ENCODE results near the gene SYTL2. TPM values are rescaled to one million over a fixed set of nuclear protein-coding genes. Genes with fewer than 3 reads are reported as not detected.

The SYTL2 gene
- total and polyA plus RNA-seq, 8 donors, result 5.4 to 391 (median 188) TPM

DNA sequence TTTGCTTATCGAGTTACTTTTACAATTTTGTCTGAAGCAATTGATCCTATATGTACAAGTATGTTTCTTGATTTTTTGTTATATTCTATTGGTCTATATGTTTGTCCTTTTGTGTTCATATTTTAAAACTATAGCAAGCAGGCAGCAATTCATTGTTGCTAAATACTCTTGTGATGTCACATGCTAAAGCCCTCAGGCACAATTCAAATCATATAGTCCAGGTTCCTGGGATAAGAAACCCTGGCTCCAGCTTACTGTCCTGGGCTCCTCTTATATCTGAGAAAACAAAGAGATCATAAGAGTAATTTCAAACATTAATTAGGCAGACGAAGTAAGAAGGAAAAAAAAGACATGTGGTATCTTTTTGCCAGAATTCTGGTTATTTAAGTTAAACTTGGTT is 37.6 kb upstream of the SYTL2 start:
- Histone ChIP-seq H3K27ac (no peak overlapping the region), H3K4me1 (peaks cover 0 to 13% (median 3%) of the 10 kb centered on the region in 4 donors), H3K27me3 (no peaks in the 10 kb centered on the region), H3K4me3 (no peak overlapping the region), H3K36me3 (no peaks in the 10 kb centered on the region), H3K9me3 (peaks cover 0 to 7% (median 2%) of the 10 kb centered on the region in 4 donors)
- DNase-seq, result no peak
- 95 to 97% (median 96%) methylated on average over 2 of the region's 2 CpGs for WGBS, 5 donors
- TF ChIP-seq POLR2A (IDR thresholded peaks at IDR 0.05), result no peak
- TF ChIP-seq, protein P1, sequence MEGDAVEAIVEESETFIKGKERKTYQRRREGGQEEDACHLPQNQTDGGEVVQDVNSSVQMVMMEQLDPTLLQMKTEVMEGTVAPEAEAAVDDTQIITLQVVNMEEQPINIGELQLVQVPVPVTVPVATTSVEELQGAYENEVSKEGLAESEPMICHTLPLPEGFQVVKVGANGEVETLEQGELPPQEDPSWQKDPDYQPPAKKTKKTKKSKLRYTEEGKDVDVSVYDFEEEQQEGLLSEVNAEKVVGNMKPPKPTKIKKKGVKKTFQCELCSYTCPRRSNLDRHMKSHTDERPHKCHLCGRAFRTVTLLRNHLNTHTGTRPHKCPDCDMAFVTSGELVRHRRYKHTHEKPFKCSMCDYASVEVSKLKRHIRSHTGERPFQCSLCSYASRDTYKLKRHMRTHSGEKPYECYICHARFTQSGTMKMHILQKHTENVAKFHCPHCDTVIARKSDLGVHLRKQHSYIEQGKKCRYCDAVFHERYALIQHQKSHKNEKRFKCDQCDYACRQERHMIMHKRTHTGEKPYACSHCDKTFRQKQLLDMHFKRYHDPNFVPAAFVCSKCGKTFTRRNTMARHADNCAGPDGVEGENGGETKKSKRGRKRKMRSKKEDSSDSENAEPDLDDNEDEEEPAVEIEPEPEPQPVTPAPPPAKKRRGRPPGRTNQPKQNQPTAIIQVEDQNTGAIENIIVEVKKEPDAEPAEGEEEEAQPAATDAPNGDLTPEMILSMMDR (IDR thresholded peaks at IDR 0.05), result no peak
- TF ChIP-seq EP300 (IDR thresholded peaks at IDR 0.05), result no peak
- TF ChIP-seq POLR2AphosphoS5 (IDR thresholded peaks at IDR 0.05), result no peak
- intact Hi-C loops (cut with DNase I; ENCODE audit: low total_unique reads), result no loop called here

DNA sequence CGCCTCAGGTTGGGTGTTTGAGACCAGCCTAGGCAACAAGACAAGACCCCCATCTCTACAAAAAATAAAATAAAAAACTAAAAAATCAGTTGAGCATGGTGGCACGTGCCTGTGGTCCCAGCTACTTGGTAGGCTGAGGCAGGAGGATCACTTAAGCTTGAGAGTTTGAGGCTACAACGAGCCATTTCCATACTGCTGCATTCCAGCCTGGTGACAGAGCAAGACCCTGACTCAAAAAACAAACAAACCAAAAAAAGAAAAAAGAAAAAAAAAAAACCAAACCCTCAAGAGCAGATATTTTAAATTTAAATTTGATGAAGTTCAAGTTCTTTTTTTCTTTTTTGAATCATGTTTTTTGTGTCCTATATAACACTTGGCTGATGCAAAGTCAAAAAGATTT is 37.1 kb upstream of the SYTL2 start:
- peaks cover 0 to 7% (median 2%) of the 10 kb centered on the region in 4 donors for H3K9me3 ChIP-seq
- no peak overlapping the region for H3K4me3 ChIP-seq
- 90 to 95% (median 91%) methylated on average over 3 of the region's 3 CpGs for WGBS, 5 donors
- intact Hi-C loops (cut with DNase I; ENCODE audit: low total_unique reads), result no loop called here
- no peaks in the 10 kb centered on the region for H3K36me3 ChIP-seq
- DNase-seq, result no peak
- H3K27ac ChIP-seq, result no peak overlapping the region
- no peaks in the 10 kb centered on the region for H3K27me3 ChIP-seq
- peaks cover 0 to 13% (median 3%) of the 10 kb centered on the region in 4 donors for H3K4me1 ChIP-seq
- TF ChIP-seq EP300 (IDR thresholded peaks at IDR 0.05) (no peak), POLR2A (IDR thresholded peaks at IDR 0.05) (no peak), POLR2AphosphoS5 (IDR thresholded peaks at IDR 0.05) (no peak)
- TF ChIP-seq, protein P1 (IDR thresholded peaks at IDR 0.05), result no peak

DNA sequence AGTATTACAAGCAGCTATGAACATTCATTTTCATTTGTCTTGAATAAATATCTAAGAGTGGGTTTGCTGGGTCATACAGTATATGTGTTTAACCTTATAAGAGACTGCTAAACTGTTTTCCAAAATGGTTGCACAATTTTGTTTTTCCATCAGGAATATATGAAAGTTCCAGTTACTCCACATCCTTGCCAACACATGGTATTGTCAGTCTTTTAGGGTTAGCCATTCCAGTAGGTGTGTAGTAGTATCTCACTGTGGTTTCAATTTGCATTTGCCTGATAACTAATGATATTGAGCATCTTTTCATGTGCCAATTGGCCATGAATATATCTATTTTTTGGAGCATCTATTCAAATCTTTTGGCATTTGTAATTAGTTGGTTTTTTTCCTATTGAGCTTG is 36.5 kb upstream of the SYTL2 start:
- H3K4me1 ChIP-seq, result peaks cover 0 to 13% (median 3%) of the 10 kb centered on the region in 4 donors
- no peaks in the 10 kb centered on the region for H3K27me3 ChIP-seq
- H3K4me3 ChIP-seq, result no peak overlapping the region
- DNase-seq, result no peak
- no peak overlapping the region for H3K27ac ChIP-seq
- TF ChIP-seq, protein P1 (IDR thresholded peaks at IDR 0.05), result no peak
- no peak for TF ChIP-seq POLR2AphosphoS5 (IDR thresholded peaks at IDR 0.05)
- TF ChIP-seq POLR2A (IDR thresholded peaks at IDR 0.05), result no peak
- TF ChIP-seq EP300 (IDR thresholded peaks at IDR 0.05), result no peak
- intact Hi-C loops (cut with DNase I; ENCODE audit: low total_unique reads), result no loop called here
- peaks cover 0 to 4% (median 1%) of the 10 kb centered on the region in 4 donors for H3K9me3 ChIP-seq
- no peaks in the 10 kb centered on the region for H3K36me3 ChIP-seq

DNA sequence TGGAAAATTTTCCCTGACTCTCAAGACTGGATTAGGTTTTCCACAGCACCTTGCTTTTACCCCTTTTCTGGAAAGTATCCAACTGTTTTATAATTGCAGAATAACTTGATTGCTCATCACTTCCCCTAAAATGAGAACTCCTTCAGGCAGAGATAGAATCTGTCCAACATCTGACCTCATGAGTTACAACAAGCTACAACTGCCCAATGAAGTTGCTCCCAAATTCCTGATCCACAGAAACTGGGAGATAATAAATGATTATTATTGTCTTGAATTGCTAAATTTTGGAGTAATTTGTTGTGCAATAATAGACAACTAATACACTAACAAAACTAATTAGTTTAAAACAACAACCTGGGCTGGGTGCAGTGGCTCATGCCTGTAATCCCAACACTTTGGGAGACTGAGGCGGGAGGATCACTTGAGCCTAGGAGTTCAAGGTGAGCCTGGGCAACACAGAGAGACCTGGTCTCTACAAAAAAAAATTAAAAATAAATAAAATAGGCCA is 34.2 kb upstream of the SYTL2 start:
- DNase-seq, result no peak
- TF ChIP-seq POLR2AphosphoS5 (IDR thresholded peaks at IDR 0.05) (no peak), POLR2A (IDR thresholded peaks at IDR 0.05) (no peak), EP300 (IDR thresholded peaks at IDR 0.05) (no peak)
- TF ChIP-seq, protein P1 (IDR thresholded peaks at IDR 0.05), result no peak
- no peak overlapping the region for H3K4me3 ChIP-seq
- no peaks in the 10 kb centered on the region for H3K36me3 ChIP-seq
- peak overlapping the region in 3 of 5 donors; percentile 52 to 64 (median 58) for H3K27ac ChIP-seq
- peaks cover 0 to 13% (median 3%) of the 10 kb centered on the region in 4 donors for H3K4me1 ChIP-seq
- intact Hi-C loops (cut with DNase I; ENCODE audit: low total_unique reads), result no loop called here
- H3K27me3 ChIP-seq, result no peaks in the 10 kb centered on the region
- H3K9me3 ChIP-seq, result peaks cover 0 to 4% (median 0%) of the 10 kb centered on the region in 4 donors
- 95 to 100% (median 97%) methylated on average over 1 of the region's 1 CpG for WGBS, 5 donors

Measured in stomach (tissue), 9 donors.